ENCODE measurements around the gene CST3.

- TF ChIP-seq CTCF (conservative IDR thresholded peaks at IDR 0.05; ENCODE audit: low read depth, low read length) (no peak), EZH2 (IDR thresholded peaks at IDR 0.05; ENCODE audit: borderline replicate concordance, low read depth, low read length, poor library complexity, severe bottlenecking) (no peak)
Measured at GRCh38 chr20:23679133-23680092, 41.7 kb upstream of the CST3 start.
